Neural cell (in vitro differentiated cells): ENCODE results near the gene OR2M2. TPM values are rescaled to one million over a fixed set of nuclear protein-coding genes. Genes with fewer than 3 reads are reported as not detected.

Experiments
- H2AFZ ChIP-seq: fragments of 200-600, 300-800 bp; sonication (generic), shearing (Covaris generic); 2 replicates; pipeline ENCODE4 v1.6.0; 2014; ENCODE audit warnings: low read depth, mild to moderate bottlenecking, antibody characterized with exemption, low read length, moderate library complexity
- H3F3A ChIP-seq: fragments of 200-600 bp; shearing (Covaris generic); 2 replicates; pipeline ENCODE4 v1.6.1; 2016; ENCODE audit warnings: mild to moderate bottlenecking, moderate library complexity, mixed read lengths, antibody characterized with exemption, low read length; ENCODE audit not compliant: insufficient read depth, poor library complexity, severe bottlenecking
- H3K27ac ChIP-seq: fragments of 200-600, 300-800 bp; sonication (generic), shearing (Covaris generic); 2 replicates; pipeline ENCODE4 v1.5.1; 2014; ENCODE audit warnings: mild to moderate bottlenecking, low read length, moderate library complexity
- H3K27me3 ChIP-seq: fragments of 300-800, 200-600 bp; sonication (generic), shearing (Covaris generic); 2 replicates; pipeline ENCODE4 v1.6.0; 2014; ENCODE audit warnings: mild to moderate bottlenecking, low read depth, low read length, moderate library complexity; ENCODE audit not compliant: insufficient read depth
- H3K36me3 ChIP-seq: fragments of 300-800, 200-600 bp; sonication (generic), shearing (Covaris generic); 2 replicates; pipeline ENCODE4 v1.5.1; 2014; ENCODE audit warnings: mild to moderate bottlenecking, antibody characterized with exemption, low read length, moderate library complexity; ENCODE audit not compliant: insufficient read depth
- H3K4me2 ChIP-seq: fragments of 300-800, 200-600 bp; sonication (generic), shearing (Covaris generic); 2 replicates; pipeline ENCODE4 v1.6.0; 2014; ENCODE audit warnings: mild to moderate bottlenecking, low read length
- H3K4me3 ChIP-seq: fragments of 300-800, 200-600 bp; sonication (generic), shearing (Covaris generic); 2 replicates; pipeline ENCODE4 v1.5.1; 2014; ENCODE audit warnings: mild to moderate bottlenecking, low read length, moderate library complexity
- H3K79me2 ChIP-seq: fragments of 200-600 bp; shearing (Covaris generic); replicated peaks from 2 replicates; pipeline ENCODE4 v1.6.0; 2014; ENCODE audit warnings: mild to moderate bottlenecking, low read length, moderate library complexity; ENCODE audit not compliant: insufficient read depth
- H3K9ac ChIP-seq: fragments of 300-800, 200-600 bp; sonication (generic), shearing (Covaris generic); 2 replicates; pipeline ENCODE4 v1.6.1; 2016; ENCODE audit warnings: mild to moderate bottlenecking, low read length, mixed read lengths
- H3K9me2 ChIP-seq: fragments of 200-600 bp; shearing (Covaris generic); 2 replicates; pipeline ENCODE4 v1.6.1; 2016; ENCODE audit warnings: mild to moderate bottlenecking, low read length, mixed read lengths; ENCODE audit not compliant: insufficient read depth
- H3K9me3 ChIP-seq: fragments of 200-600, 300-800 bp; sonication (generic), shearing (Covaris generic); 2 replicates; pipeline ENCODE4 v1.6.1; 2016; ENCODE audit warnings: mild to moderate bottlenecking, mixed run types, low read length, moderate library complexity, mixed read lengths
- H4K20me1 ChIP-seq: fragments of 200-600 bp; shearing (Covaris generic); 2 replicates; pipeline ENCODE4 v1.6.1; 2016; ENCODE audit warnings: mild to moderate bottlenecking, mixed run types; ENCODE audit not compliant: insufficient read depth
- EP300 ChIP-seq: fragments of 450-650 bp; conservative IDR thresholded peaks from 2 replicates; pipeline ENCODE4 v1.6.1; 2014; ENCODE audit warnings: antibody characterized with exemption, mild to moderate bottlenecking, moderate library complexity; ENCODE audit not compliant: poor library complexity, severe bottlenecking
- EZH2 ChIP-seq: fragments of 200-600, 300-800 bp; shearing (Covaris generic), sonication (generic); IDR thresholded peaks from 2 replicates; pipeline ENCODE4 v1.6.1; 2014; ENCODE audit warnings: antibody characterized with exemption, low read length, borderline replicate concordance, mild to moderate bottlenecking; ENCODE audit not compliant: insufficient read depth, poor library complexity, severe bottlenecking
- MXI1 ChIP-seq: fragments of 450-650 bp; conservative IDR thresholded peaks from 2 replicates; pipeline ENCODE4 v1.6.1; 2014; ENCODE audit warnings: antibody characterized with exemption, mild to moderate bottlenecking; ENCODE audit not compliant: poor library complexity, severe bottlenecking
- POLR2AphosphoS5 ChIP-seq: IDR thresholded peaks from 2 replicates; pipeline ENCODE4 v1.6.1; 2012
- RAD21 ChIP-seq: fragments of 450-650 bp; conservative IDR thresholded peaks from 2 replicates; pipeline ENCODE4 v1.6.1; 2014; ENCODE audit warnings: antibody characterized with exemption, mild to moderate bottlenecking, moderate library complexity
- SMC3 ChIP-seq: fragments of 450-650 bp; conservative IDR thresholded peaks from 2 replicates; pipeline ENCODE4 v1.6.1; 2014; ENCODE audit warnings: antibody characterized with exemption, mild to moderate bottlenecking, moderate library complexity; ENCODE audit not compliant: poor library complexity
- TAF1 ChIP-seq: IDR thresholded peaks from 2 replicates; pipeline ENCODE4 v1.6.1; 2012; ENCODE audit warnings: low read depth
- polyA minus RNA-seq: library from RNA; depleted of rRNA, polyadenylated mRNA; stranded (reverse); fragments of >200 nt; gene quantifications from 2 replicates; pipeline ENCODE4 v1.2.3, GENCODE V29; 2014
- polyA plus RNA-seq: library from polyadenylated mRNA; depleted of rRNA; stranded (reverse); fragments of >200 nt; gene quantifications from 2 replicates; pipeline ENCODE4 v1.2.3, GENCODE V29; 2014
- TF ChIP-seq, protein P1 (sequence below): IDR thresholded peaks from 2 replicates; pipeline ENCODE4 v1.6.1; 2012; ENCODE audit warnings: borderline replicate concordance
- TF ChIP-seq, protein P2 (sequence below): fragments of 450-650 bp; IDR thresholded peaks from 2 replicates; pipeline ENCODE4 v1.5.1; 2014; ENCODE audit warnings: antibody characterized with exemption, mild to moderate bottlenecking, moderate library complexity; ENCODE audit not compliant: poor library complexity, severe bottlenecking

OR2M2 gene, protein sequence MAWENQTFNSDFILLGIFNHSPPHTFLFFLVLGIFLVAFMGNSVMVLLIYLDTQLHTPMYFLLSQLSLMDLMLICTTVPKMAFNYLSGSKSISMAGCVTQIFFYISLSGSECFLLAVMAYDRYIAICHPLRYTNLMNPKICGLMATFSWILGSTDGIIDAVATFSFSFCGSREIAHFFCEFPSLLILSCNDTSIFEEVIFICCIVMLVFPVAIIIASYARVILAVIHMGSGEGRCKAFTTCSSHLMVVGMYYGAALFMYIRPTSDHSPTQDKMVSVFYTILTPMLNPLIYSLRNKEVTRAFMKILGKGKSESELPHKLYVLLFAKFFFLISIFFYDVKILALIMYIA
- polyA plus RNA-seq (not detected in 2 replicates), polyA minus RNA-seq (not detected in 2 replicates)

GRCh38 chr1:248174521-248174920 lies at the start of gene OR2M2:
OR2M2 (plus strand) TSS chr1:248174821; CDS start chr1:248179986, 5,165 bp downstream.
- Histone ChIP-seq H3K9me2 (no peaks in the 10 kb centered on the region), H3K27me3 (no peaks in the 10 kb centered on the region), H3K79me2 (no peaks in the 10 kb centered on the region), H3K4me3 (no peak within 1 kb of the TSS), H3K36me3 (no peaks in the 10 kb centered on the region), H2AFZ (no peak within 1 kb of the TSS), H3K9ac (no peak within 1 kb of the TSS), H3F3A (no peaks in the 10 kb centered on the region), H3K27ac (no peak within 1 kb of the TSS), H3K4me2 (no peak within 1 kb of the TSS), H4K20me1 (no peaks in the 10 kb centered on the region), H3K9me3 (no peaks in the 10 kb centered on the region)
- no peak for TF ChIP-seq RAD21
- no peak for TF ChIP-seq POLR2AphosphoS5
- TF ChIP-seq MXI1, result no peak
- TF ChIP-seq, protein P1, sequence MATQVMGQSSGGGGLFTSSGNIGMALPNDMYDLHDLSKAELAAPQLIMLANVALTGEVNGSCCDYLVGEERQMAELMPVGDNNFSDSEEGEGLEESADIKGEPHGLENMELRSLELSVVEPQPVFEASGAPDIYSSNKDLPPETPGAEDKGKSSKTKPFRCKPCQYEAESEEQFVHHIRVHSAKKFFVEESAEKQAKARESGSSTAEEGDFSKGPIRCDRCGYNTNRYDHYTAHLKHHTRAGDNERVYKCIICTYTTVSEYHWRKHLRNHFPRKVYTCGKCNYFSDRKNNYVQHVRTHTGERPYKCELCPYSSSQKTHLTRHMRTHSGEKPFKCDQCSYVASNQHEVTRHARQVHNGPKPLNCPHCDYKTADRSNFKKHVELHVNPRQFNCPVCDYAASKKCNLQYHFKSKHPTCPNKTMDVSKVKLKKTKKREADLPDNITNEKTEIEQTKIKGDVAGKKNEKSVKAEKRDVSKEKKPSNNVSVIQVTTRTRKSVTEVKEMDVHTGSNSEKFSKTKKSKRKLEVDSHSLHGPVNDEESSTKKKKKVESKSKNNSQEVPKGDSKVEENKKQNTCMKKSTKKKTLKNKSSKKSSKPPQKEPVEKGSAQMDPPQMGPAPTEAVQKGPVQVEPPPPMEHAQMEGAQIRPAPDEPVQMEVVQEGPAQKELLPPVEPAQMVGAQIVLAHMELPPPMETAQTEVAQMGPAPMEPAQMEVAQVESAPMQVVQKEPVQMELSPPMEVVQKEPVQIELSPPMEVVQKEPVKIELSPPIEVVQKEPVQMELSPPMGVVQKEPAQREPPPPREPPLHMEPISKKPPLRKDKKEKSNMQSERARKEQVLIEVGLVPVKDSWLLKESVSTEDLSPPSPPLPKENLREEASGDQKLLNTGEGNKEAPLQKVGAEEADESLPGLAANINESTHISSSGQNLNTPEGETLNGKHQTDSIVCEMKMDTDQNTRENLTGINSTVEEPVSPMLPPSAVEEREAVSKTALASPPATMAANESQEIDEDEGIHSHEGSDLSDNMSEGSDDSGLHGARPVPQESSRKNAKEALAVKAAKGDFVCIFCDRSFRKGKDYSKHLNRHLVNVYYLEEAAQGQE, result no peak
- TF ChIP-seq EZH2, result no peak
- no peak for TF ChIP-seq SMC3
- TF ChIP-seq EP300, result no peak
- TF ChIP-seq TAF1, result no peak
- TF ChIP-seq, protein P2, sequence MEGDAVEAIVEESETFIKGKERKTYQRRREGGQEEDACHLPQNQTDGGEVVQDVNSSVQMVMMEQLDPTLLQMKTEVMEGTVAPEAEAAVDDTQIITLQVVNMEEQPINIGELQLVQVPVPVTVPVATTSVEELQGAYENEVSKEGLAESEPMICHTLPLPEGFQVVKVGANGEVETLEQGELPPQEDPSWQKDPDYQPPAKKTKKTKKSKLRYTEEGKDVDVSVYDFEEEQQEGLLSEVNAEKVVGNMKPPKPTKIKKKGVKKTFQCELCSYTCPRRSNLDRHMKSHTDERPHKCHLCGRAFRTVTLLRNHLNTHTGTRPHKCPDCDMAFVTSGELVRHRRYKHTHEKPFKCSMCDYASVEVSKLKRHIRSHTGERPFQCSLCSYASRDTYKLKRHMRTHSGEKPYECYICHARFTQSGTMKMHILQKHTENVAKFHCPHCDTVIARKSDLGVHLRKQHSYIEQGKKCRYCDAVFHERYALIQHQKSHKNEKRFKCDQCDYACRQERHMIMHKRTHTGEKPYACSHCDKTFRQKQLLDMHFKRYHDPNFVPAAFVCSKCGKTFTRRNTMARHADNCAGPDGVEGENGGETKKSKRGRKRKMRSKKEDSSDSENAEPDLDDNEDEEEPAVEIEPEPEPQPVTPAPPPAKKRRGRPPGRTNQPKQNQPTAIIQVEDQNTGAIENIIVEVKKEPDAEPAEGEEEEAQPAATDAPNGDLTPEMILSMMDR, result no peak

DNA sequence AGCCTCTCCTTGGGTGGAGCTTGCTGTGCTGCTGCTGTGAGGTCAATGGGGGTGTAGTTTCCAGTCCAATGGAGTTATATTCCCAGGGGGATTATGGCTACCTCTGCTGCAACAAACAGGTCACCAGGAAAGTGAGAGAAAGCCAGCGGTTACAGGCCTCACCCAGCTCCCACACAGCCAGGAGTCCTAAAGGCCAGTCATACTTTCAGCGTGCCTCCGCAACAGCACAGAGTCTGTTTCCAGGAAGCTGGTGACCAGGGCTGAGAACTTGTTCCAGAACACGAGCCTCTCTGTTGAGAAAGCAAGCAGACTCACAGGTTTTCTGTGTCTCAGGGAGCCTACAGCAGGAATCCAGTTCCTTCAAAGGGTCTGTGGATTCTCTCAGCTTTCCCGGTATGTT lies 47.0 kb upstream of the OR2M2 start:
- no peaks in the 10 kb centered on the region for H4K20me1 ChIP-seq
- H3K9me2 ChIP-seq, result no peaks in the 10 kb centered on the region
- H3F3A ChIP-seq, result no peaks in the 10 kb centered on the region
- no peaks in the 10 kb centered on the region for H3K79me2 ChIP-seq
- no peak overlapping the region for H3K4me2 ChIP-seq
- H3K27ac ChIP-seq, result no peak overlapping the region
- no peaks in the 10 kb centered on the region for H3K36me3 ChIP-seq
- H3K4me3 ChIP-seq, result no peak overlapping the region
- H3K27me3 ChIP-seq, result no peaks in the 10 kb centered on the region
- H3K9ac ChIP-seq, result no peak overlapping the region
- TF ChIP-seq EZH2 (no peak), EP300 (no peak), RAD21 (no peak), TAF1 (no peak), MXI1 (no peak)
- TF ChIP-seq, protein P1, result no peak
- peaks cover 12% of the 10 kb centered on the region for H3K9me3 ChIP-seq
- H2AFZ ChIP-seq, result no peak overlapping the region
